Mesenchymal stem cell (in vitro differentiated cells and primary cell): ENCODE measurements around the gene MYCL.
A peak's percentile ranks its signal among the peaks of the same experiment; 100 is the strongest.
"Not testable (repeated sequence)": the region's sequence is repeated elsewhere in the genome, so short reads cannot be mapped to it uniquely, and the experiment has no call there.

ENCODE experiments used
- DNase-seq: peaks from one replicate; pipeline ENCODE4 v3.0.0-alpha.2; 2013
- H2AFZ ChIP-seq: one replicate; pipeline ENCODE4 v1.6.1; 2013; ENCODE audit warnings: low read depth, mild to moderate bottlenecking, control low read depth, inconsistent platforms, low read length, moderate library complexity
- H2AK5ac ChIP-seq: 2 replicates; pipeline ENCODE4 v1.6.1; 2013; ENCODE audit warnings: low read length, moderate library complexity, mild to moderate bottlenecking, inconsistent platforms; ENCODE audit not compliant: severe bottlenecking
- H2BK120ac ChIP-seq: one replicate; pipeline ENCODE4 v1.6.1; 2013; ENCODE audit warnings: low read depth, mild to moderate bottlenecking, inconsistent platforms, low read length, moderate library complexity
- H2BK12ac ChIP-seq, 2 experiments: one replicate each; pipeline ENCODE4 v1.6.1; 2013; ENCODE audit warnings: inconsistent platforms in 2 of 2, low read length in 2 of 2, mild to moderate bottlenecking in 2 of 2, moderate library complexity in 2 of 2, control low read depth in 1 of 2
- H2BK15ac ChIP-seq: one replicate; pipeline ENCODE4 v1.6.1; 2013; ENCODE audit warnings: mild to moderate bottlenecking, low read depth, inconsistent platforms; ENCODE audit not compliant: poor library complexity, severe bottlenecking
- H2BK5ac ChIP-seq: 2 replicates; pipeline ENCODE4 v1.6.1; 2013; ENCODE audit warnings: low read depth, mild to moderate bottlenecking, low read length, control low read depth, inconsistent platforms; ENCODE audit not compliant: poor library complexity, severe bottlenecking
- H3K14ac ChIP-seq, 2 experiments: one replicate each; pipeline ENCODE4 v1.6.1; 2013; ENCODE audit warnings: inconsistent platforms in 2 of 2, low read length in 2 of 2, control low read depth in 1 of 2, mild to moderate bottlenecking in 1 of 2, moderate library complexity in 1 of 2
- H3K18ac ChIP-seq, 2 experiments: one replicate each; pipeline ENCODE4 v1.6.1; 2013; ENCODE audit warnings: inconsistent platforms in 2 of 2, low read length in 2 of 2, control low read depth in 1 of 2, low read depth in 1 of 2, mild to moderate bottlenecking in 1 of 2
- H3K23ac ChIP-seq, 2 experiments: one replicate each; pipeline ENCODE4 v1.6.1; 2013; ENCODE audit warnings: inconsistent platforms in 2 of 2, low read length in 2 of 2, mild to moderate bottlenecking in 2 of 2, moderate library complexity in 2 of 2, control low read depth in 1 of 2
- H3K27ac ChIP-seq: 2 replicates; pipeline ENCODE4 v1.5.1; 2013; ENCODE audit warnings: mild to moderate bottlenecking, moderate library complexity, low read length, control low read depth, inconsistent platforms; ENCODE audit not compliant: poor library complexity, severe bottlenecking
- H3K27me3 ChIP-seq, 2 experiments: 2 replicates each; pipeline versions ENCODE4 v1.6.1 to v1.7.0; 2013; ENCODE audit warnings: low read length in 2 of 2, mild to moderate bottlenecking in 2 of 2, moderate library complexity in 2 of 2, control low read depth in 1 of 2, inconsistent platforms in 1 of 2; ENCODE audit not compliant: control insufficient read depth in 1 of 2, insufficient read depth in 1 of 2
- H3K36me3 ChIP-seq, 2 experiments: 2 replicates each; pipeline versions ENCODE4 v1.6.1 to v1.7.0; 2013; ENCODE audit warnings: low read length in 2 of 2, control low read depth in 1 of 2, inconsistent platforms in 1 of 2, low read depth in 1 of 2, mild to moderate bottlenecking in 1 of 2; ENCODE audit not compliant: insufficient read depth in 2 of 2, control insufficient read depth in 1 of 2
- H3K4ac ChIP-seq, 2 experiments: one replicate each; pipeline ENCODE4 v1.6.1; 2013; ENCODE audit warnings: inconsistent platforms in 2 of 2, low read length in 2 of 2, mild to moderate bottlenecking in 2 of 2, moderate library complexity in 2 of 2, control low read depth in 1 of 2, low read depth in 1 of 2
- H3K4me1 ChIP-seq: 2 replicates; pipeline ENCODE4 v1.6.1; 2013; ENCODE audit warnings: low read depth, low read length, control low read depth; ENCODE audit not compliant: control insufficient read depth, insufficient read depth
- H3K4me2 ChIP-seq: 2 replicates; pipeline ENCODE4 v1.6.1; 2013; ENCODE audit warnings: low read length, mild to moderate bottlenecking, inconsistent platforms; ENCODE audit not compliant: poor library complexity, severe bottlenecking
- H3K4me3 ChIP-seq, 2 experiments: 2 replicates each; pipeline versions ENCODE4 v1.5.1 to v1.7.0; 2013; ENCODE audit warnings: low read length in 2 of 2, mild to moderate bottlenecking in 2 of 2, control low read depth in 1 of 2, low read depth in 1 of 2; ENCODE audit not compliant: insufficient read depth in 1 of 2
- H3K79me1 ChIP-seq: replicated peaks from 2 replicates; pipeline ENCODE4 v1.6.1; 2013; ENCODE audit warnings: mild to moderate bottlenecking, control low read depth, low read length, inconsistent platforms; ENCODE audit not compliant: poor library complexity, severe bottlenecking
- H3K9ac ChIP-seq: 2 replicates; pipeline ENCODE4 v1.7.0; 2013; ENCODE audit warnings: mild to moderate bottlenecking, low read length, moderate library complexity
- H3K9me3 ChIP-seq: 2 replicates; pipeline ENCODE4 v1.7.0; 2013; ENCODE audit warnings: mild to moderate bottlenecking, low read length; ENCODE audit not compliant: control insufficient read depth
- H4K8ac ChIP-seq: one replicate; pipeline ENCODE4 v1.6.1; 2013; ENCODE audit warnings: inconsistent platforms, mild to moderate bottlenecking, low read length, moderate library complexity
- H4K91ac ChIP-seq: one replicate; pipeline ENCODE4 v1.6.1; 2013; ENCODE audit warnings: mild to moderate bottlenecking, low read length, inconsistent platforms
- WGBS: methylation state at CpG from one replicate; pipeline ENCODE4 v1.1.7; 2013; ENCODE audit warnings: mixed read lengths; 5-methylcytosine and 5-hydroxymethylcytosine counted together

Gene MYCL

GRCh38 chr1:39876144-39876543 lies 25.6 kb downstream of the MYCL start:
- Histone ChIP-seq H2BK12ac (no peak overlapping the region), H3K4me2 (no peak overlapping the region), H2BK5ac (no peak overlapping the region), H3K23ac (no peak overlapping the region), H2BK120ac (no peak overlapping the region), H3K4me1 (no peaks in the 10 kb centered on the region), H2AK5ac (no peak overlapping the region), H3K27ac (no peak overlapping the region), H2BK15ac (no peak overlapping the region), H3K9me3 (no peaks in the 10 kb centered on the region), H3K18ac (no peak overlapping the region), H3K14ac (no peak overlapping the region), H3K79me1 (peaks cover 13% of the 10 kb centered on the region), H3K27me3 (no peaks in the 10 kb centered on the region), H3K36me3 (peaks cover 0 to 5% of the 10 kb centered on the region in 2 experiments), H3K4me3 (no peak overlapping the region), H4K8ac (no peak overlapping the region), H4K91ac (no peak overlapping the region), H2AFZ (no peak overlapping the region), H3K4ac (no peak overlapping the region), H3K9ac (no peak overlapping the region)
- no peak for DNase-seq

DNA sequence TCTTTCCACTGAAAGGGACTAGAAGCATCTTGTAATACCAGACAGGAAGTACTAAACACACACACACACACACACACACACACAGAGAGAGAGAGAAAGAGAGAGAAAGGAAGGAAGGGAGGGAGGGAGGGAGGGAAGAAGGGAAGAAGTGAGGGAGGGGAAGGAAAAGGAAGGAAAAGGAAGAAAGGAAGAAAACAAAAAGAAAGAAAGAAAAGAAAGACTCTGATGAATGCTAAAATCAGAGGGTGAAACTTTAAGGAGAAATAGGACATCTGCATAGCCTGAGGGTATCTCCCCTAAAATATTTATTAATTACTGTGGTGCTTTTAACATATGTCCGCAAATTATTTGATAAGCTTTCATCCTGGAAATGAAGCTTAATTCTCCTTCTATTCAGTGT lies 29.0 kb downstream of the MYCL start:
- peak; percentile 27 for DNase-seq
- Histone ChIP-seq H3K9ac (no peak overlapping the region), H3K4ac (no peak overlapping the region), H3K4me2 (no peak overlapping the region), H2BK12ac (no peak overlapping the region), H2AK5ac (no peak overlapping the region), H4K91ac (no peak overlapping the region), H2BK5ac (no peak overlapping the region), H2BK15ac (no peak overlapping the region), H3K14ac (no peak overlapping the region), H3K23ac (no peak overlapping the region), H2AFZ (no peak overlapping the region), H4K8ac (no peak overlapping the region), H2BK120ac (no peak overlapping the region), H3K4me3 (no peak overlapping the region), H3K27ac (no peak overlapping the region), H3K4me1 (no peaks in the 10 kb centered on the region), H3K79me1 (peaks cover 12% of the 10 kb centered on the region), H3K36me3 (peaks cover 0 to 5% of the 10 kb centered on the region in 2 experiments), H3K9me3 (no peaks in the 10 kb centered on the region), H3K27me3 (no peaks in the 10 kb centered on the region), H3K18ac (no peak overlapping the region)
- no CpG with 5 or more reads among the region's 1 CpG for WGBS

DNA sequence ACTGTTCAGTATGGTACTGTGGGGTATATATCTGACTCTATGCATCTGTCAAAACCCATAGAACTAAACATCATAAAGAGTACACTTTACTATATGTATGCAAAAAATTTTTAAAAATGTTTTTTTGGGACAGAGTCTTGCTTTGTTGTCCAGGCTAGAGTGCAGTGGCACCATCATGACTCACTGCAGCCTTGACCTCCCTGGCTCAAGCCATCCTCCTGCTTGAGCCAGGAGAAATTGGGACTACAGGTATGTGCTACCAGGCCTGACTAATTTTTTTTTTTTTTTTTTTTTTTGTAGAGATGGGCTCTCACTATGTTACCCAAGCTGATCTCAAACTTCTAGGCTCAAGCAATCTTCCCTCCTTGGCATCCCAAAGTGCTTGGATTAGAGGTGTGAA lies 29.9 kb downstream of the MYCL start:
- Histone ChIP-seq H3K14ac (no peak overlapping the region), H3K79me1 (peaks cover 14% of the 10 kb centered on the region), H4K8ac (no peak overlapping the region), H3K4me1 (peaks cover under 1% of the 10 kb centered on the region), H3K9ac (no peak overlapping the region), H2BK15ac (no peak overlapping the region), H2BK5ac (no peak overlapping the region), H3K27me3 (no peaks in the 10 kb centered on the region), H3K23ac (no peak overlapping the region), H2BK12ac (no peak overlapping the region), H3K18ac (no peak overlapping the region), H3K9me3 (no peaks in the 10 kb centered on the region), H4K91ac (no peak overlapping the region), H3K4me2 (no peak overlapping the region), H2AK5ac (no peak overlapping the region), H3K36me3 (peaks cover 0 to 5% of the 10 kb centered on the region in 2 experiments), H2AFZ (no peak overlapping the region), H3K4ac (no peak overlapping the region), H2BK120ac (no peak overlapping the region), H3K27ac (no peak overlapping the region), H3K4me3 (no peak overlapping the region)
- no peak for DNase-seq

DNA sequence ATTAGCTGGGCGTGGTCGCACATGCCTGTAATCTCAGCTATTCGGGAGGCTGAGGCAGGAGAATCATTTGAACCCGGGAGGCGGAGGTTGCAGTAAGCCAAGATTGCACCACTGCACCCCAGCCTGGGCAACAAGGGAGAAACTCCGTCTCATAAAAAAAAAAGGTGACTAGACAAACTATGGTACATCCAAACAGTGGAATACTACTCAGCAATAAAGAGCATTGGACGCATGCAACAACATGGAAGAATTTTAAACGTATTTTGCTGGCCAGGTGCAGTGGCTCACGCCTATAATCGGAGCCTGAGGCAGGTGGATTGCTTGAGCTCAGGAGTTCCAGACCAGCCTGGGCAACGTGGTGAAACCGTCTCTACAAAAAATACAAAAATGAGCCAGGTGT lies 30.7 kb downstream of the MYCL start:
- peaks cover 14% of the 10 kb centered on the region for H3K79me1 ChIP-seq
- H2BK120ac ChIP-seq, H3K4me2 ChIP-seq, DNase-seq, H3K4ac ChIP-seq, H2BK15ac ChIP-seq, H3K4me3 ChIP-seq, H3K9ac ChIP-seq, H2BK12ac ChIP-seq, H2AFZ ChIP-seq, H3K18ac ChIP-seq, H4K91ac ChIP-seq, H3K9me3 ChIP-seq, H2BK5ac ChIP-seq, H2AK5ac ChIP-seq, H3K36me3 ChIP-seq, H3K4me1 ChIP-seq, H3K27ac ChIP-seq, H4K8ac ChIP-seq, H3K14ac ChIP-seq, H3K27me3 ChIP-seq, H3K23ac ChIP-seq: not testable (repeated sequence)
- over 99% methylated on average over 11 of the region's 12 CpGs for WGBS
